C4-2B (cell line): ENCODE results near the gene CEP85.

Source experiments
- CTCF ChIP-seq: fragments of 450-650 bp; conservative IDR thresholded peaks from 2 replicates; pipeline ENCODE4 v1.5.1; 2017; ENCODE audit warnings: mild to moderate bottlenecking
- ZFX ChIP-seq: fragments of 450-650 bp; IDR thresholded peaks from 2 replicates; pipeline ENCODE4 v1.6.1; 2017

GRCh38 chr1:26189751-26190275, 44.2 kb upstream of the CEP85 start:
- TF ChIP-seq CTCF (no peak), ZFX (no peak)
